ENCODE data around the gene CPS1.
A peak's percentile ranks its signal among the peaks of the same experiment; 100 is the strongest.

CPS1 gene

DNA sequence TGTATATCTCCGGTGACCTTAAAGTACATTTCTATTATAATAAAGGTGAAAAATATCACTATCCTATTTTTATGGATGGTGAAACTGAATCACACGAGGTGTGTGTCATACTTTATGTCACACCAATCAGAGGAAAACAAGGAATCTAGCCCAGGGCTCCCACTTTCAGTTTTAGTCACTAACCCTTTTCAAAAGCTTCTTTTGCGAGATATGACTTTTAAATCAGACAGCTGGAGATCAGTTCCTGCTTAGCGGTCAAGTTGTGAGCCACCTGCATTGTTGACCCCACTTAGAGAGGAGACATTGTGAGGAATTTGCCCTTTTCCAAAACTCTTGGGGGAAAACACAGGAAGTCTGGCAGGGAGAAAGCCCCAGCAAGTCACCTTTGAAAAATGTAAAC lies 70.5 kb downstream of the CPS1 start:
- no peak overlapping the region for H3K4me3 ChIP-seq (ENCODE audit: low read depth, low read length)
- no peak for TF ChIP-seq CTCF (IDR thresholded peaks at IDR 0.05; ENCODE audit: low read depth, low read length)
- in situ Hi-C loops (cut with HindIII; ENCODE audit: low sequenced_read_pairs), result no loop called here
- DNase-seq (ENCODE audit: low read depth, low spot score), result peak; percentile 23

- no peak overlapping the region for H3K4me3 ChIP-seq (ENCODE audit: low read depth, low read length)
- TF ChIP-seq CTCF (IDR thresholded peaks at IDR 0.05; ENCODE audit: low read depth, low read length), result no peak
- DNase-seq (ENCODE audit: low read depth, low spot score), result no peak
- in situ Hi-C loops (cut with HindIII; ENCODE audit: low sequenced_read_pairs), result no loop called here
Measured at GRCh38 chr2:210630873-210631560, 74.6 kb downstream of the CPS1 start.

DNA sequence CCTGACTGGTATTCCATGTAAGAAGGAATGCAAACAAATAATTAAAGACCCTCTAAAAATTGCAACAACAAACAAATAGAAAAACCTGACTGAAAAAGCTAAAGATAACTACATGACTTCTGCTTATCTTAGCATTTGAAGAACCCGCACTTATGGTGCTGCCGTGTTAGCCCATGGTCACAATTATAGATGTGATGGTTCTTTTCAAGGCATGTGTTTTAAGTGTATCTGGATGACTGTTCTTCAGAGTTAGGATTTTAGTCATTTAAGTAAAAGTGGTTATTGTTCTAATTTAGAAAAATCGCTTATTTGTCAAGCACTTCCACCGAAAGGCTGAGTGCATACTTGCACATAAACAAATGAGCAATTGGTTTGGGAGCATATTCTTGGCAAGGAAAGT lies 77.3 kb downstream of the CPS1 start:
- no peak for TF ChIP-seq CTCF (IDR thresholded peaks at IDR 0.05; ENCODE audit: low read depth, low read length)
- in situ Hi-C loops (cut with HindIII; ENCODE audit: low sequenced_read_pairs), result no loop called here
- DNase-seq (ENCODE audit: low read depth, low spot score), result no peak
- no peak overlapping the region for H3K4me3 ChIP-seq (ENCODE audit: low read depth, low read length)

DNA sequence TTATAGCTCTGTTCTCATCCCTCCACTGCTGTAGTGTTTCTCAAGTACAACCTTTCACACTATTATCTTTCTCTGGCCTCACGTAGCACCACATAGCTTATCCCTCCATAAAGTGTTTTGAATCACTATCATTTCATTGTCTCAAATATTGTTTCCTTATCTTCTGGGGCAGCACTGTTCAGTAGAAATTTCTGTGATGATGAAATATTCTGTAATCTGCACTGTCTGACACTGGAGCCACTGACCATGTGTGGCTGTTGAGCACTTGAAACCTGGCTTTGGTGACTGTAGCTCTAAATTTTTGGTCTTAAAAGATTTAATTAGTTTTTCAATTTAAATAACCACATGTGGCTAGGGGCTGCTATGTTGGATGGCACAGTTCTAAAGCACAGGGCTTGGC lies 78.9 kb downstream of the CPS1 start:
- no peak overlapping the region for H3K4me3 ChIP-seq (ENCODE audit: low read depth, low read length)
- no peak for DNase-seq (ENCODE audit: low read depth, low spot score)
- in situ Hi-C loops (cut with HindIII; ENCODE audit: low sequenced_read_pairs), result no loop called here
- no peak for TF ChIP-seq CTCF (IDR thresholded peaks at IDR 0.05; ENCODE audit: low read depth, low read length)

DNA sequence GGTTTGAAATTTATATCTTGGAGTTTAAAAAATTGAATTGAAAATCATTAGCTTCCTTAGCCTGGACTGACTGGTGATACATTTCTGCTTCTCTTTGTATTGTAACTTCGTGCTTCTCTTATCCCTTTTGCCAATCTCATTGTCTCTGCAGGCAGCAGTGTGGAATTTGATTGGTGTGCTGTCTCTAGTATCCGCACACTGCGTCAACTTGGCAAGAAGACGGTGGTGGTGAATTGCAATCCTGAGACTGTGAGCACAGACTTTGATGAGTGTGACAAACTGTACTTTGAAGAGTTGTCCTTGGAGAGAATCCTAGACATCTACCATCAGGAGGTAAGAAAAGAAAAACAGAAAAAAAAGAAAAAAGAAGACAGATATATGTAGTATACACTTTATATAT lies 85.9 kb downstream of the CPS1 start:
- no peak for DNase-seq (ENCODE audit: low read depth, low spot score)
- H3K4me3 ChIP-seq (ENCODE audit: low read depth, low read length), result no peak overlapping the region
- no peak for TF ChIP-seq CTCF (IDR thresholded peaks at IDR 0.05; ENCODE audit: low read depth, low read length)
- in situ Hi-C loops (cut with HindIII; ENCODE audit: low sequenced_read_pairs), result no loop called here

DNA sequence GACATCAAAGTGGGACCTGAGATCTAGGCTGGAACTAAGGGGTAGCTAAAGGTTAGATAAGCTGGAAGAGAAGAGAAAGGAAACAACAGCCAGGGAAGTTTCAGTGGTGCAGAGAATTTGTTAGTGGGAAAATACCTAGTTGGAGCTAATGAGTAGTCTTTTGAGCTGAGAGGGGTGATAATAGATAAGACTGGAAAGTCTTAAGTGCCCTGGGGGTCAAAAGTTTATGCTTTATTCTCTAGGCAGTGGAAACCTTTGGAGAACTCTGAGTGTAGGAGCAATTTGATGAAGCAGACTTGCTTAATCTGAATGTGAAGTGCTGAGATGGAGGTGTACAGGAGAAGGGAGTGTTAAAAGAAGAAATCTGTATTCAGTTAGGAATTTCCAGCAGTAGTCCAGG lies 90.8 kb downstream of the CPS1 start:
- no peak overlapping the region for H3K4me3 ChIP-seq (ENCODE audit: low read depth, low read length)
- in situ Hi-C loops (cut with HindIII; ENCODE audit: low sequenced_read_pairs), result no loop called here
- DNase-seq (ENCODE audit: low read depth, low spot score), result no peak
- no peak for TF ChIP-seq CTCF (IDR thresholded peaks at IDR 0.05; ENCODE audit: low read depth, low read length)

Data from astrocyte of the spinal cord (primary cell).